ENCODE data around the gene MUTYH. TPM values are rescaled to one million over a fixed set of nuclear protein-coding genes. Genes with fewer than 3 reads are reported as not detected.
A peak's percentile ranks its signal among the peaks of the same experiment; 100 is the strongest.

MUTYH gene
- total and polyA plus RNA-seq, 4 experiments from 2014 or later: 24.0 to 72.1 (median 48.1) TPM

DNA sequence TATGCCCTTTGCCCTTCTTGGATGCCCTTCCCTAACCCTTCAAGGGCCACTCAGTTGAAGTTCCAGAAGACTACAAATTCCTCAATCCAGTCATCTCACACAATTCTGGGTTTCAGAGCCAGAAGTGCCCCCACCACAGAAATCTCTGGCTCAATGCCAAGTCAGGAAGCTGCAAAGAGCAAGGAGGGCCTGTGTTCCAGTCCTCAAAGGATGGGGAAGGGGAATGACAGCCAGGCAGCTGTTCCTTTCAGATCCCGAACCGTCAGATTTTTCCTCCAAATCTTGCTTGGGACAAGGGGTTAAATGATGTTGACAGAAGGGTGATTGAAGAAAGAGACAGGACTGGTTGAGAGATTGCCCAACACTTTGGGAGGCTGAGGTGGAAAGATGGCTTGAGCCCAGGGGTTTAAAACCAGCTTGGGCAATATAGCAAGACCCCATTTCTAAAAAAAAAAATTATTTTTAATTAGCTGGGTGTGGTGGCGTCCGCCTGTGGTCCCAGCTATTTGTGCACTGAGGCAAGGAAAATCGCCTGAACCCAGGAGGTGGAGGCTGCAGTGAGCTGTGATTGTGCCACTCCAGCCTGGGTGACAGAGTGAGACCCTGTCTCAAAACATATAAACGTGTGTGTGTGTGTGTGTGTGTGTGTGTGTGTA, 14.3 kb downstream of the MUTYH start:
- H3K9me3 ChIP-seq (ENCODE audit: control insufficient read depth in 1 of 2, low read length in 2 of 2): no peaks in the 10 kb centered on the region
- Mint-ChIP-seq H3K4me1 (peaks cover 3 to 26% (median 4%) of the 10 kb centered on the region in 4 donors), H3K9me3 (no peaks in the 10 kb centered on the region), H3K4me3 (peak overlapping the region; percentile 74 to 89 (median 82)), H3K27ac (peak overlapping the region in 3 of 7 donors; percentile 57 to 71 (median 62)), H3K27me3 (no peaks in the 10 kb centered on the region), H3K36me3 (peaks cover 4 to 15% of the 10 kb centered on the region in 2 donors)
- H3K27me3 ChIP-seq (ENCODE audit: insufficient read depth, low read length): no peaks in the 10 kb centered on the region
- no peak overlapping the region for H3K4me3 ChIP-seq (ENCODE audit: low read length in 2 of 2)
- CTCF ChIA-PET (ENCODE audit: partially characterized antibody): interaction anchor here (1.4 to 1.7 kb wide), 2 partner anchors 22 to 167 kb away, joined by 4 to 5 read pairs; no protein-coding TSS in a partner anchor
- intact Hi-C loops (cut with micrococcal nuclease): loop anchor here (1.0 kb wide), 2 partner anchors 13 to 23 kb away; no protein-coding TSS in a partner anchor
- peaks cover 1% of the 10 kb centered on the region for H3K36me3 ChIP-seq (ENCODE audit: insufficient read depth, low read length)
- DNase-seq: no peak
- H3K27ac ChIP-seq (ENCODE audit: low read depth, low read length): no peak overlapping the region
- peaks cover 13% of the 10 kb centered on the region for H3K4me1 ChIP-seq (ENCODE audit: insufficient read depth, low read length)
- POLR2A ChIA-PET (ENCODE audit: partially characterized antibody): interaction anchor here (1.2 to 4.9 kb wide), 5 partner anchors 13 to 311 kb away, joined by 3 to 58 read pairs (median 6); partner anchors contain the start of genes MUTYH and TOE1

DNA sequence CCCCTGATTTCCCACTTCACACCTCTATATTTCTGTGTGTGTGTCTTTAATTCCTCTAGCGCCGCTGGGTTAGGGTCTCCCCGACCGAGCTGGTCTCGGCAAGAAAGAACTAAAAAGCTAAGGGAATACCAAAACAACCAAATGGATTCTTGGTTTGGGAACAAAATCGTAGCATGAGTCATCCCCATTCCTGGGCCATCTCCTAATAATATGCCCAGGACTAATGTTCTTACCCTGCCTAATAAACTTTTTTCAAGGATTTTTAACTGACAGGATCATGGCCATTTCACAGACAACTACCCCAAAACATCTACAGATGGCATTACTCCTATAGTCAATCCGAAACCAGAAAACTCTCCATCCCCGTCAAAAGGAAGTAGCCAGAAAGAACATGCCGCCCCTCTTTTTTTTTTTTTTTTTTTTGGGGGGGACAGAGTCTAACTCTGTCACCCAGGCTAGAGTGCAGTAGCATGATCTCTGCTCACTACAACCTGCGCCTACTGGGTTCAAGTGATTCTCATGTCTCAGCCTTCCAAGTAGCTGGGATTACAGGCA, 17.7 kb downstream of the MUTYH start:
- peaks cover 2 to 15% (median 4%) of the 10 kb centered on the region in 4 donors for H3K4me1 Mint-ChIP-seq
- POLR2A ChIA-PET (ENCODE audit: partially characterized antibody): no interaction called here
- H3K9me3 ChIP-seq (ENCODE audit: control insufficient read depth in 1 of 2, low read length in 2 of 2): no peaks in the 10 kb centered on the region
- H3K27ac ChIP-seq (ENCODE audit: low read depth, low read length): no peak overlapping the region
- intact Hi-C loops (cut with micrococcal nuclease): no loop called here
- no peaks in the 10 kb centered on the region for H3K9me3 Mint-ChIP-seq
- CTCF ChIA-PET (ENCODE audit: partially characterized antibody): no interaction called here
- peaks cover 9% of the 10 kb centered on the region for H3K4me1 ChIP-seq (ENCODE audit: insufficient read depth, low read length)
- H3K4me3 Mint-ChIP-seq: no peak overlapping the region
- no peaks in the 10 kb centered on the region for H3K27me3 ChIP-seq (ENCODE audit: insufficient read depth, low read length)
- no peaks in the 10 kb centered on the region for H3K36me3 ChIP-seq (ENCODE audit: insufficient read depth, low read length)
- H3K27me3 Mint-ChIP-seq: no peaks in the 10 kb centered on the region
- H3K27ac Mint-ChIP-seq: no peak overlapping the region
- H3K36me3 Mint-ChIP-seq: no peaks in the 10 kb centered on the region
- no peak for DNase-seq
- no peak overlapping the region for H3K4me3 ChIP-seq (ENCODE audit: low read length in 2 of 2)

DNA sequence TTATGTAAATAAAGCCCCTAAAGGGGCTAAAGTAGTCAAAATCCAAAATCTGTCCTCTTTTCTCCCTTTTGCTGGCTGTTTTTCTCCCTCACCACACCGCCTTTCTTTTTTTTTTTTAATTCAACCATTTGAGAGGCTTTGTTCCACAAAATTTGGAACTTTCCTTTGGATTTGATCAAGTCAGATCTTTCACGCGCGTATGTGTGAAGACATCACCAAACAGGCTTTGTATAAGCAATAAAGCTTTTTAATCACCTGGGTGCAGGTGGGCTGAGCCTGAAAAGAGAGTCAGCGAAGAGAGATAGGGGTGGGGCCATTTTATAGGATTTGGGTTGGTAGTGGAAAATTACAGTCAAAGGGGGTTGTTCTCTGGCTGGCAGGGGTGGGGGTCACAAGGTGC, 18.8 kb downstream of the MUTYH start:
- no peak overlapping the region for H3K27ac ChIP-seq (ENCODE audit: low read depth, low read length)
- no peaks in the 10 kb centered on the region for H3K9me3 Mint-ChIP-seq
- ChIA-PET POLR2A (ENCODE audit: partially characterized antibody) (interaction anchor here (1.0 to 1.2 kb wide), 2 partner anchors 9 to 19 kb away, joined by 3 read pairs; partner anchors contain the start of genes MUTYH and TOE1), CTCF (ENCODE audit: partially characterized antibody) (interaction anchor here (1.8 kb wide), 1 partner anchor 18 kb away, joined by 4 read pairs; no protein-coding TSS in a partner anchor)
- H3K4me3 ChIP-seq (ENCODE audit: low read length in 2 of 2): no peak overlapping the region
- H3K4me1 ChIP-seq (ENCODE audit: insufficient read depth, low read length): no peaks in the 10 kb centered on the region
- no peak overlapping the region for H3K27ac Mint-ChIP-seq
- H3K4me1 Mint-ChIP-seq: peaks cover 2 to 9% (median 2%) of the 10 kb centered on the region in 4 donors
- intact Hi-C loops (cut with micrococcal nuclease): no loop called here
- no peaks in the 10 kb centered on the region for H3K36me3 ChIP-seq (ENCODE audit: insufficient read depth, low read length)
- no peaks in the 10 kb centered on the region for H3K9me3 ChIP-seq (ENCODE audit: control insufficient read depth in 1 of 2, low read length in 2 of 2)
- DNase-seq: no peak
- H3K27me3 ChIP-seq (ENCODE audit: insufficient read depth, low read length): no peaks in the 10 kb centered on the region
- H3K4me3 Mint-ChIP-seq: no peak overlapping the region
- no peaks in the 10 kb centered on the region for H3K27me3 Mint-ChIP-seq
- no peaks in the 10 kb centered on the region for H3K36me3 Mint-ChIP-seq

DNA sequence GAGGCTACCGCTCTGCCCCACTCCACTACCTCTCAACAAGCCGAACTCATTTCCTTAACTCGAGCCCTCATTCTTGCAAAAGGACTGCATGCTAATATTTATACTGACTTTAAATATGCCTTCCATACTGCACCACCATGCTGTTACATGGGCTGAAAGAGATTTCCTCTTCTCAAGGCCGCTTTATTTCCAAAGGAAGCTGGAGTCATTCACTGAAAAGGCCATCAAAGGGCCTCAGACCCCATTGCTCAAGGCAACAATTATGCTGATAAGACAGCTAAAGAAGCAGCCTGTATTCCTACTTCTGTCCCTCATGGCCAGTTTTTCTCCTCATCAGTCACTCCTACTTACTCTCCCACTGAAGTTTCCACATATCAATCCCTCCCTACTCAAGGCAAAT, 20.5 kb downstream of the MUTYH start:
- ChIA-PET CTCF (ENCODE audit: partially characterized antibody) (interaction anchor here (1.0 to 1.8 kb wide), 2 partner anchors 14 to 16 kb away, joined by 3 to 4 read pairs; no protein-coding TSS in a partner anchor), POLR2A (ENCODE audit: partially characterized antibody) (interaction anchor here (1.8 kb wide), 1 partner anchor 16 kb away, joined by 5 read pairs; no protein-coding TSS in a partner anchor)
- Mint-ChIP-seq H3K36me3 (no peaks in the 10 kb centered on the region), H3K27me3 (no peaks in the 10 kb centered on the region), H3K4me3 (no peak overlapping the region), H3K27ac (no peak overlapping the region), H3K9me3 (no peaks in the 10 kb centered on the region), H3K4me1 (no peaks in the 10 kb centered on the region)
- Histone ChIP-seq H3K9me3 (ENCODE audit: control insufficient read depth in 1 of 2, low read length in 2 of 2) (no peaks in the 10 kb centered on the region), H3K27me3 (ENCODE audit: insufficient read depth, low read length) (no peaks in the 10 kb centered on the region), H3K4me3 (ENCODE audit: low read length in 2 of 2) (no peak overlapping the region), H3K36me3 (ENCODE audit: insufficient read depth, low read length) (no peaks in the 10 kb centered on the region), H3K27ac (ENCODE audit: low read depth, low read length) (no peak overlapping the region), H3K4me1 (ENCODE audit: insufficient read depth, low read length) (no peaks in the 10 kb centered on the region)
- no peak for DNase-seq
- intact Hi-C loops (cut with micrococcal nuclease): no loop called here

DNA sequence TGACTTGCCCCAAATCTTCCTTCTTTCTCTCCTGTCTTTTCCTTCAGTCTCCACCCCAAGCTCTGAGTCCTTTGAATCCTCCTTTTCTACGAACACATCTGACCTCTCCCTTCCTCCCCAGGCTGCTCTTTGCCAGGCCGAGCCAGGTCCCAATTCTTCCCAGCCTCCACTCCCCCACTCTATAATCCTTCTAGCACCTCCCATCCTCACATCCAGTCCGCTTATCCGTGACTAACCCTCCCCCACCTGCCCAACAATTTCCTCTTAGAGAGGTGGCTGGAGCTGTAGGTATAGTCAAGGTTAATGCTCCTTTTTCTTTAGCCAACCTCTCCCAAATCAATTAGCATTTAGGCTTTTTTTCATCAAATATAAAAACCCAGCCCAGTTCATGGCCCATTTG, 23.1 kb downstream of the MUTYH start:
- Mint-ChIP-seq H3K27ac (no peak overlapping the region), H3K9me3 (no peaks in the 10 kb centered on the region), H3K27me3 (peaks cover 0 to 2% of the 10 kb centered on the region in 2 donors), H3K4me1 (no peaks in the 10 kb centered on the region), H3K4me3 (no peak overlapping the region), H3K36me3 (no peaks in the 10 kb centered on the region)
- intact Hi-C loops (cut with micrococcal nuclease): no loop called here
- Histone ChIP-seq H3K27me3 (ENCODE audit: insufficient read depth, low read length) (no peaks in the 10 kb centered on the region), H3K4me1 (ENCODE audit: insufficient read depth, low read length) (no peaks in the 10 kb centered on the region), H3K4me3 (ENCODE audit: low read length in 2 of 2) (no peak overlapping the region), H3K27ac (ENCODE audit: low read depth, low read length) (no peak overlapping the region), H3K9me3 (ENCODE audit: control insufficient read depth in 1 of 2, low read length in 2 of 2) (no peaks in the 10 kb centered on the region), H3K36me3 (ENCODE audit: insufficient read depth, low read length) (no peaks in the 10 kb centered on the region)
- DNase-seq: no peak
- CTCF ChIA-PET (ENCODE audit: partially characterized antibody): no interaction called here
- POLR2A ChIA-PET (ENCODE audit: partially characterized antibody): interaction anchor here (1.1 kb wide), 1 partner anchor 14 kb away, joined by 3 read pairs; no protein-coding TSS in a partner anchor

DNA sequence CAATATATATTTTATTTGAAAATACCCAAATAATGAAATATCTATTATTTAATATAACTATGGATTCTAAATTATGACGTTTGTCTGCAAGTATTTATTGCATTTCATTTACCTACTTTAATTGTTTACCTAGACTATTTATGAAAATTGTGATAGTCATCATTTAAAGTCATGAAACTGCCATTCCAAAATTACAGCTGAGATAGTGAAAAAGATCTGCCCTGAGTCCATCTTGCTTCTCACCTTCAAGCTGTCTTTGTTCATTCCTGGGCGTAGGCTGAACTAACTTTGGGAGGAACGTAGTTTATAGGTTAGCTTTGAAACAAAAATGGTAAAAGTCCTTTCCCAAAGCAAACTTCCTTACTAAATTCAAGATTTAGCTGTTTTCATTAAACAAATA, 26.0 kb downstream of the MUTYH start:
- Mint-ChIP-seq H3K36me3 (no peaks in the 10 kb centered on the region), H3K4me3 (no peak overlapping the region), H3K9me3 (no peaks in the 10 kb centered on the region), H3K27ac (no peak overlapping the region), H3K4me1 (no peaks in the 10 kb centered on the region), H3K27me3 (peaks cover 0 to 2% of the 10 kb centered on the region in 2 donors)
- no peak for DNase-seq
- no peak overlapping the region for H3K4me3 ChIP-seq (ENCODE audit: low read length in 2 of 2)
- intact Hi-C loops (cut with micrococcal nuclease): no loop called here
- POLR2A ChIA-PET (ENCODE audit: partially characterized antibody): no interaction called here
- no peaks in the 10 kb centered on the region for H3K4me1 ChIP-seq (ENCODE audit: insufficient read depth, low read length)
- CTCF ChIA-PET (ENCODE audit: partially characterized antibody): interaction anchor here (0.8 to 1.4 kb wide), 4 partner anchors 11 to 299 kb away, joined by 3 to 4 read pairs (median 3); no protein-coding TSS in a partner anchor
- no peak overlapping the region for H3K27ac ChIP-seq (ENCODE audit: low read depth, low read length)
- no peaks in the 10 kb centered on the region for H3K36me3 ChIP-seq (ENCODE audit: insufficient read depth, low read length)
- H3K27me3 ChIP-seq (ENCODE audit: insufficient read depth, low read length): no peaks in the 10 kb centered on the region
- no peaks in the 10 kb centered on the region for H3K9me3 ChIP-seq (ENCODE audit: control insufficient read depth in 1 of 2, low read length in 2 of 2)

DNA sequence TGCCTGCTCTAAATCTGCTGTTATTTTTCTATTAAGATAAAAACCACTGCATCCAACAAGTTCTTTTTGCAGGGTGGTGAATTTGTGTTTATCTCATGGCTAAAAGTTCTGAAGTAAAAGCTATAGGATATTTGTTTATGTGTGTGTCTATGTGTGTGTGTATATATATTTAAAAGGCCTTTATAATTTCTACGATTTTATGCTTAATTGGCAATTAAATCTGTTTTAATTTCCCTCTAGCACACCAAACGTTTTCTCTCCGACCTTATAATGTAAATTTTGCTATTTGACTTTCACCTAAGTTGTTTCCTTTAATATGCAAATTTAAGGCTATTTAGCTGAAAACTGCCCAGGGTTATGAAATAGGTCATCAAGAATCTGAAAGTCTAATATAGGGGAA, 33.3 kb downstream of the MUTYH start:
- peaks cover 8 to 24% (median 17%) of the 10 kb centered on the region in 4 donors for H3K4me1 Mint-ChIP-seq
- DNase-seq: no peak
- H3K36me3 Mint-ChIP-seq: no peaks in the 10 kb centered on the region
- H3K27me3 Mint-ChIP-seq: no peaks in the 10 kb centered on the region
- ChIA-PET CTCF (ENCODE audit: partially characterized antibody) (interaction anchor here (1.2 kb wide), 1 partner anchor 289 kb away, joined by 5 read pairs; no protein-coding TSS in a partner anchor), POLR2A (ENCODE audit: partially characterized antibody) (interaction anchor here (6.1 kb wide), 1 partner anchor 33 kb away, joined by 130 read pairs; the partner anchor contains the start of genes MUTYH and TOE1)
- Histone ChIP-seq H3K36me3 (ENCODE audit: insufficient read depth, low read length) (no peaks in the 10 kb centered on the region), H3K4me3 (ENCODE audit: low read length in 2 of 2) (no peak overlapping the region), H3K27ac (ENCODE audit: low read depth, low read length) (no peak overlapping the region), H3K4me1 (ENCODE audit: insufficient read depth, low read length) (peaks cover 11% of the 10 kb centered on the region), H3K9me3 (ENCODE audit: control insufficient read depth in 1 of 2, low read length in 2 of 2) (no peaks in the 10 kb centered on the region), H3K27me3 (ENCODE audit: insufficient read depth, low read length) (no peaks in the 10 kb centered on the region)
- H3K4me3 Mint-ChIP-seq: no peak overlapping the region
- H3K9me3 Mint-ChIP-seq: no peaks in the 10 kb centered on the region
- intact Hi-C loops (cut with micrococcal nuclease): no loop called here
- no peak overlapping the region for H3K27ac Mint-ChIP-seq
